Astrocyte (in vitro differentiated cells and primary cell): Measurements from ENCODE around the gene IPPK.

Experiments
- EZH2 ChIP-seq: IDR thresholded peaks from 2 replicates; pipeline ENCODE4 v1.6.1; 2012; ENCODE audit warnings: mild to moderate bottlenecking, low read length, inconsistent platforms; ENCODE audit not compliant: insufficient read depth
- TF ChIP-seq, protein P1 (sequence below): IDR thresholded peaks from 2 replicates; pipeline ENCODE4 v1.5.1; 2011; ENCODE audit warnings: low read depth, mild to moderate bottlenecking, inconsistent platforms, low read length, moderate library complexity; ENCODE audit not compliant: insufficient read depth

DNA sequence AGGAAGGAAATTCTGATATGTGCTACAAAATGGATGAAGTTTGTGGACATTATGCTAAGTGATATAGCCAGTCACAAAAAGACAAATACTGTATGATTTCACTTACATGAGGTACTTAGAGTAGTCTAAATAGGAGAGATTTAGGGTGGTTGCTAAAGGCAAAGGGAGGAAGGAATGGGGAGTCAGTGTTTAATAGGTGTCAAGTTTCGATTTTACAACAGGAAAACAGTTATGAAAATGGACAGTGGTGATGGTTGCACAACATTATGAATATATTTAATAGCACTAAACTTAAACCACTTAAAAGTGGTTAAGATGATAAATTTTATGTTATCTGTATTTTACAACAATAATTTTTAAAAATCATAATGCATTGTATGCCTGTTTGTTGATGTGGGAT is 93.8 kb downstream of the IPPK start:
- TF ChIP-seq, protein P1, sequence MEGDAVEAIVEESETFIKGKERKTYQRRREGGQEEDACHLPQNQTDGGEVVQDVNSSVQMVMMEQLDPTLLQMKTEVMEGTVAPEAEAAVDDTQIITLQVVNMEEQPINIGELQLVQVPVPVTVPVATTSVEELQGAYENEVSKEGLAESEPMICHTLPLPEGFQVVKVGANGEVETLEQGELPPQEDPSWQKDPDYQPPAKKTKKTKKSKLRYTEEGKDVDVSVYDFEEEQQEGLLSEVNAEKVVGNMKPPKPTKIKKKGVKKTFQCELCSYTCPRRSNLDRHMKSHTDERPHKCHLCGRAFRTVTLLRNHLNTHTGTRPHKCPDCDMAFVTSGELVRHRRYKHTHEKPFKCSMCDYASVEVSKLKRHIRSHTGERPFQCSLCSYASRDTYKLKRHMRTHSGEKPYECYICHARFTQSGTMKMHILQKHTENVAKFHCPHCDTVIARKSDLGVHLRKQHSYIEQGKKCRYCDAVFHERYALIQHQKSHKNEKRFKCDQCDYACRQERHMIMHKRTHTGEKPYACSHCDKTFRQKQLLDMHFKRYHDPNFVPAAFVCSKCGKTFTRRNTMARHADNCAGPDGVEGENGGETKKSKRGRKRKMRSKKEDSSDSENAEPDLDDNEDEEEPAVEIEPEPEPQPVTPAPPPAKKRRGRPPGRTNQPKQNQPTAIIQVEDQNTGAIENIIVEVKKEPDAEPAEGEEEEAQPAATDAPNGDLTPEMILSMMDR = no peak
- no peak for TF ChIP-seq EZH2
